Measurements from ENCODE around the gene SURF1.

Gene SURF1

GRCh38 chr9:133315997-133316396 is 40.3 kb downstream of the SURF1 start:
- DNase-seq = no peak

- no peak for DNase-seq
Measured at GRCh38 chr9:133309608-133310007, 46.7 kb downstream of the SURF1 start.

GRCh38 chr9:133307301-133307700 is 49.0 kb downstream of the SURF1 start:
- no peak for DNase-seq

- no peak for DNase-seq
Measured at GRCh38 chr9:133306242-133307204, 49.8 kb downstream of the SURF1 start.

GRCh38 chr9:133305731-133306130 is 50.6 kb downstream of the SURF1 start:
- DNase-seq = no peak

GRCh38 chr9:133304477-133305377 is 51.6 kb downstream of the SURF1 start:
- DNase-seq = no peak

GRCh38 chr9:133304158-133304470 is 52.2 kb downstream of the SURF1 start:
- DNase-seq = no peak

GRCh38 chr9:133303266-133304157 is 52.8 kb downstream of the SURF1 start:
- DNase-seq = no peak
